Measurements from ENCODE around the gene SNX7.

The SNX7 gene

DNA sequence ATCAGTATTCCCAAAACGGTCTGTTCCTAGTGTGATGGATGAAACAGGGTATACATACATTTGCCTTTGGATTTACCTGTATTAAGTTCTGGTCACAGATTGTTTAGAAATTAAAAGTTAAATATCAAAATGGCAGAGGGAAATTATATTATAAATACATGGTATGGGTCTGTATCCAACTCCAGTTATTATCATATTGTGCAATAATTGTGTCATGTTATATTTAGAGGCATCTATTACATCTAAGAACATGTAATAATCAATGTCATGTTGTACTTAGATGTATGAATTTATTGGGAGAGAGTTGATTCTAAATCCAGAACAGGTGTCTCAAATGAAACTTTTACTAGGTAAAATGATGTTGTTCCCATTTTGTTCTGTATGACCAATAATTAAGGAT is 79.6 kb downstream of the SNX7 start:
- ChIA-PET POLR2A (no interaction called here), CTCF (no interaction called here)
- DNase-seq (ENCODE audit: extremely low spot score) = no peak
- TF ChIP-seq, protein P1, sequence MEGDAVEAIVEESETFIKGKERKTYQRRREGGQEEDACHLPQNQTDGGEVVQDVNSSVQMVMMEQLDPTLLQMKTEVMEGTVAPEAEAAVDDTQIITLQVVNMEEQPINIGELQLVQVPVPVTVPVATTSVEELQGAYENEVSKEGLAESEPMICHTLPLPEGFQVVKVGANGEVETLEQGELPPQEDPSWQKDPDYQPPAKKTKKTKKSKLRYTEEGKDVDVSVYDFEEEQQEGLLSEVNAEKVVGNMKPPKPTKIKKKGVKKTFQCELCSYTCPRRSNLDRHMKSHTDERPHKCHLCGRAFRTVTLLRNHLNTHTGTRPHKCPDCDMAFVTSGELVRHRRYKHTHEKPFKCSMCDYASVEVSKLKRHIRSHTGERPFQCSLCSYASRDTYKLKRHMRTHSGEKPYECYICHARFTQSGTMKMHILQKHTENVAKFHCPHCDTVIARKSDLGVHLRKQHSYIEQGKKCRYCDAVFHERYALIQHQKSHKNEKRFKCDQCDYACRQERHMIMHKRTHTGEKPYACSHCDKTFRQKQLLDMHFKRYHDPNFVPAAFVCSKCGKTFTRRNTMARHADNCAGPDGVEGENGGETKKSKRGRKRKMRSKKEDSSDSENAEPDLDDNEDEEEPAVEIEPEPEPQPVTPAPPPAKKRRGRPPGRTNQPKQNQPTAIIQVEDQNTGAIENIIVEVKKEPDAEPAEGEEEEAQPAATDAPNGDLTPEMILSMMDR (IDR thresholded peaks at IDR 0.05; ENCODE audit: control extremely low read depth, extremely low read depth, low read depth, missing control alignments) = no peak

DNA sequence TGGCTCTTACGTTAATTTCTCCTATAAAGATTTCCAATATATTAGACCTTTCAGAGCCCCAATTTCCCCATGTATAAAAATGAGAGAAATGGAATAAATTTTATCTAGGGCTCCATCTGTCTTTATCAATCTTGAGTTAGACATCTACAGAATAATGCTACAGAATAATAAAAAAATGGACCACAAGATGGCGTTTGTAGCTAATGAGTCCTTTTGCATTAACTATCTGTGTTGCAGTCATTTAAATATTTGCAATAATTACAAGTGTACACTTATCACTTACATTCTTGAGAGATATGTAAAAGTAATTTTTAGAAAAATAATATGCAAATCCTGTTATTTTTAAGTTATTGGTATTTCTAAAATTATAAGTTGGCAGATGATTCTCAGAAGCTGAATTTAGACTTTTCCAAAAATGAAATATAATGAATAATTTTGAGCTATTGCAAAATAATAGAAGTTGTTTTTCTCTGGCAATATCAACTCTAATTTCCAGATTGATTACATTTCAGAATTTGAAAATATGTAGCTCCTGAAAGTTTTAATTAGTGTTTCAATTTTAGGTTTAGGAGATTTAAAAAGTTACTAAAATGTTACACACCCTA is 87.7 kb downstream of the SNX7 start:
- no peak for DNase-seq (ENCODE audit: extremely low spot score)
- TF ChIP-seq, protein P1 (IDR thresholded peaks at IDR 0.05; ENCODE audit: control extremely low read depth, extremely low read depth, low read depth, missing control alignments) = peak; percentile 33
- CTCF ChIA-PET = interaction anchor here (0.9 to 4.4 kb wide), 12 partner anchors 11 to 956 kb away, joined by 3 to 25 read pairs (median 3); no protein-coding TSS in a partner anchor
- POLR2A ChIA-PET = no interaction called here

DNA sequence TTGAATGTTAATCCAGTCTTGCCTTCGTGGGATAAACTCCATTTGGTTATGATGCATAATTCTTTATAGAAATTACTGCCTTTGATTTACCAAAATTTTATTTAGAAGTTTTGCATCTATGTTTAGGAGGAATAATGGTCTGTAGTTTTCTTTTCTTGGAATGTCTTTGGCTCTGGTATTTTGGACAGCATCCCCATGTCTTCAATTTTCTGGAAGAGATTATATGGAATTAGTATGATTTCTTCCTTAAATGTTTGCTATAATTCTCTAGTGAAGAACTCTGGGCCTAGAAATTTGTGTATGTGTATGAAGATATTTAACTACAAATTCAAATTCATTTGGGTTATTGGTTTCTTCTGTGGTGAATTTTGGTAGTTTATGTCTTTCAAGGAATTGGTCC is 92.7 kb downstream of the SNX7 start:
- ChIA-PET CTCF (no interaction called here), POLR2A (no interaction called here)
- TF ChIP-seq, protein P1 (IDR thresholded peaks at IDR 0.05; ENCODE audit: control extremely low read depth, extremely low read depth, low read depth, missing control alignments) = no peak
- no peak for DNase-seq (ENCODE audit: extremely low spot score)

DNA sequence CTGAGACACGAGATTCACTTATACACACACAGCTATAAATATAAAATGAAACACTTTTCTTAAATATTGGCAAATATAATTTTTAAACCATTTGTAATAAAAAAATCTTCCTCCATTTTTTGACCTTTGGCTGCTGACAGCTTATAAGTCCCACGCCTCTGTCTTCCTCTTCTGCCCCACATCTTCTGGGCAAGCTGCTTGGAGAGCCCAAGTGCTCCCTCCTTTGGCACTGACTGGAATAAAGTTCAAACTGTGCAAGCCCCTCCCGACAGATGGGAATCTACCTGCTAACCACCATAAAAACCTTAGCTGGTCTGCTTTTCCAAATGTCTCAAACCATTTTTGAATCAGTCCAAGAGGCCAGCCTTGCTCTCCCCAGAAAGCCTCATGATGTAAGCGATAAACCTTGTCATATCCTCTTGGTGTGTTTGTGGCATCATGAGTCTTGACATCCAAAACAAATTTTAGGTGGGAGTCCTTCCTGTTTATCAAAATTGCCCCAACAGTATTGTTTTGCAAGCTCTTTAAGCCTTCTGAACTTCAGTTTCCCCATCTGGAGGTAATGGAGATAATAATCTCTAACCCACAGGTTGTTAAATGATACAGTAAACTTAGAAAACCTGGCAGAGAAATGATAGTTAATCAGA is 99.8 kb downstream of the SNX7 start:
- no peak for DNase-seq (ENCODE audit: extremely low spot score)
- CTCF ChIA-PET = interaction anchor here (1.5 to 4.6 kb wide), 2 partner anchors 12 to 33 kb away, joined by 4 to 25 read pairs; no protein-coding TSS in a partner anchor
- POLR2A ChIA-PET = no interaction called here
- TF ChIP-seq, protein P1 (IDR thresholded peaks at IDR 0.05; ENCODE audit: control extremely low read depth, extremely low read depth, low read depth, missing control alignments) = no peak

DNA sequence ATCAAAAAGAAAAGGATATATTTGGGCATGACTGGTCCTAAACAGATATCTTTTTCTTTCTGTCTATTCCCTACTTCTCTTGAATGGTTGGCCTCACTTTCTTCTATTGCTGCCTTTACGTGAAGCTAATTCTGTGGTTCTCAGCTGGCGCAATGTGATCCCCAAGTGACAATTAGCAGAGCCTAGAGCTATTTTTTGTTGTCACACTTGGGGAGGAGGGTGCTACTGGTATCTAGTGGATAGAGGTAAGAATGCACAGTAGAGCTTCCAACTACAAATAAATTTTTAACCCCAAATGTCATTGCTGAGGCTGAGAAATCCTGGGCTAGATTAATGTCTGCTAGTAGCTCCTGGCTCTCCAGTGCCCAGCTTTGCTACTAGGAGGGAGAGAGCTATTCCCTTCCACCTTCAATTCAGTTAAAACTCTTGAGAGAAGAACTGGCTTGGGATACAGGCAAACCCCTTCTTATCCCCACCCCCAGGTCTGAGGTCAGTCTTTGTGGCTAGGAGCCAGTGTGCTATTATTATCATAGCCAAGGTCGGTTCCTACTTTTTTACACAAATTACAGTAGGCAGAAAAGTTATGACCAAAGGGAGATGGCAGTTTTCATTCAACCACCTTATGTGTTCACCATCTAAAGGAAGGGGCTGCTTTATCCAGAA is 102.1 kb downstream of the SNX7 start:
- CTCF ChIA-PET = interaction anchor here (1.0 kb wide), 1 partner anchor 9 kb away, joined by 3 read pairs; no protein-coding TSS in a partner anchor
- POLR2A ChIA-PET = no interaction called here

DNA sequence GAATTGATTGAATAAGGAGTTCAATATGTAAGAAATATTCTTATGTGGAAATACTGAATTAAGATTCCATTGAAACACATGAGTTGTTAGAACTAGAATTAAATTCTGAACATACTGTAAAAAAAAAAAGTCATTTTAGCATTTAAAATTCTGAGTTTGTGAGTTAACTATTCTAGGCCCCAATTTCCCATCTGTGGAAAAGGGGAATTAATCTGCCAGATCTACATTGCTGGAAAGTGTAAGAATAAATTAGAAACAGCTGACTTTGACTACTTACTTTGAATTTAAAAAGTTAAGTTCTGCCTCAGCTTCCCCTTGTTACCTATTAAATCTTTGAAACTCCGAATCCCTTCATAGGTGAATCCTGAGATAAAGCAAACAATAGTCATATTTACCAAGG is 103.0 kb downstream of the SNX7 start:
- CTCF ChIA-PET = interaction anchor here (1.0 kb wide), 1 partner anchor 30 kb away, joined by 3 read pairs; no protein-coding TSS in a partner anchor
- POLR2A ChIA-PET = no interaction called here
- TF ChIP-seq, protein P1 (IDR thresholded peaks at IDR 0.05; ENCODE audit: control extremely low read depth, extremely low read depth, low read depth, missing control alignments) = no peak
- no peak for DNase-seq (ENCODE audit: extremely low spot score)

More for the DNA sequence above, 102.1 kb downstream of the SNX7 start:
- TF ChIP-seq, protein P1 (IDR thresholded peaks at IDR 0.05; ENCODE audit: control extremely low read depth, extremely low read depth, low read depth, missing control alignments) = no peak
- DNase-seq (ENCODE audit: extremely low spot score) = no peak
